Tibial artery (tissue), 4 donors: Measurements from ENCODE around the gene GALNT2.

Experiments used
- DNase-seq, 2 donors: peaks; one replicate each; pipeline ENCODE4 v3.0.0-alpha.2; 2019
- H3K27ac ChIP-seq, 2 donors: fragments of 200-600 bp; sonication (generic) in 1 of 2; 1 replicate in 1 of 2; 2 replicates in 1 of 2; pipeline ENCODE4 v1.5.1; 2018 to 2019; ENCODE audit warnings: mild to moderate bottlenecking in 1 of 2
- H3K27me3 ChIP-seq, 2 donors: fragments of 200-600 bp; sonication (generic) in 1 of 2; one replicate each; pipeline versions ENCODE4 v1.5.1 to v1.6.0; 2016 to 2019
- H3K36me3 ChIP-seq, 3 donors: fragments of 200-600 bp; sonication (generic) in 2 of 3; one replicate each; pipeline ENCODE4 v1.5.1; 2016 to 2019; ENCODE audit warnings: mild to moderate bottlenecking in 2 of 3
- H3K4me1 ChIP-seq, 4 donors: fragments of 200-600 bp; sonication (generic) in 2 of 4; 1 replicate in 3 of 4; 2 replicates in 1 of 4; pipeline ENCODE4 v1.5.1; 2016 to 2019
- H3K4me3 ChIP-seq, 2 donors: fragments of 200-600 bp; sonication (generic) in 1 of 2; 1 replicate in 1 of 2; 2 replicates in 1 of 2; pipeline ENCODE4 v1.5.1; 2018 to 2019; ENCODE audit warnings: mild to moderate bottlenecking in 2 of 2
- H3K9me3 ChIP-seq, 3 donors: fragments of 200-600 bp; sonication (generic) in 1 of 3; one replicate each; pipeline ENCODE4 v1.5.1; 2016 to 2019
- intact Hi-C: fragments of 100-400 bp; cut with DNase I; formaldehyde crosslinking; loops from one replicate; pipeline ENCODE4 v1.15.0; 2023; ENCODE audit warnings: low total_unique reads
- TF ChIP-seq, protein P1 (sequence below), 2 experiments: fragments of 200-600 bp in 1 of 2; fragments of 450-650 bp in 1 of 2; IDR thresholded peaks; one replicate each; pipeline ENCODE4 v1.5.1; 2017 to 2019; ENCODE audit warnings: antibody characterized with exemption in 2 of 2, mild to moderate bottlenecking in 1 of 2, moderate library complexity in 1 of 2

Gene GALNT2

DNA sequence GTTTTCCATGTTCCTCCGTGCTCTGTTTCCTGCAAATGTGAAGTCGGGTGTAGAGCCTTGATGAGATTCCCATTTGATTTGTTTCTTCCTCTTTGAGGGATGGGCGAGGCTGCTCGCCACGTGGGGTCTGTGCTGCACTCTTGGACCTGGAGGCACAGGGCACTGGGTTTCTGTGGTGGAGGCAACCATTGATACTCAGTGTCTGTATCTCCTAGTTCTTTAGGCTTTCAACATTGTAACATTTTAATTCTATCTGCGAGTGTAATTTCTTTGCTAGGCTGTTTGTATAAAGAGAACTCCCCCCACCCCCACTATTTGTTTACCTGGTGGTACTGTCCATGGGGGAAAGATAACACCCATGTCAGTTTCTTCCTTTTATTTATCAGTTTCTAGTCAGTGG, 52.3 kb downstream of the GALNT2 start:
- Histone ChIP-seq H3K9me3 (no peaks in the 10 kb centered on the region), H3K27ac (no peak overlapping the region), H3K4me1 (peaks cover 0 to 12% (median under 1%) of the 10 kb centered on the region in 4 donors), H3K27me3 (no peaks in the 10 kb centered on the region), H3K36me3 (peaks cover 0 to 10% (median 0%) of the 10 kb centered on the region in 3 donors), H3K4me3 (no peak overlapping the region)
- DNase-seq = no peak
- TF ChIP-seq, protein P1, sequence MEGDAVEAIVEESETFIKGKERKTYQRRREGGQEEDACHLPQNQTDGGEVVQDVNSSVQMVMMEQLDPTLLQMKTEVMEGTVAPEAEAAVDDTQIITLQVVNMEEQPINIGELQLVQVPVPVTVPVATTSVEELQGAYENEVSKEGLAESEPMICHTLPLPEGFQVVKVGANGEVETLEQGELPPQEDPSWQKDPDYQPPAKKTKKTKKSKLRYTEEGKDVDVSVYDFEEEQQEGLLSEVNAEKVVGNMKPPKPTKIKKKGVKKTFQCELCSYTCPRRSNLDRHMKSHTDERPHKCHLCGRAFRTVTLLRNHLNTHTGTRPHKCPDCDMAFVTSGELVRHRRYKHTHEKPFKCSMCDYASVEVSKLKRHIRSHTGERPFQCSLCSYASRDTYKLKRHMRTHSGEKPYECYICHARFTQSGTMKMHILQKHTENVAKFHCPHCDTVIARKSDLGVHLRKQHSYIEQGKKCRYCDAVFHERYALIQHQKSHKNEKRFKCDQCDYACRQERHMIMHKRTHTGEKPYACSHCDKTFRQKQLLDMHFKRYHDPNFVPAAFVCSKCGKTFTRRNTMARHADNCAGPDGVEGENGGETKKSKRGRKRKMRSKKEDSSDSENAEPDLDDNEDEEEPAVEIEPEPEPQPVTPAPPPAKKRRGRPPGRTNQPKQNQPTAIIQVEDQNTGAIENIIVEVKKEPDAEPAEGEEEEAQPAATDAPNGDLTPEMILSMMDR (IDR thresholded peaks at IDR 0.05) = no peak
- intact Hi-C loops = no loop called here

DNA sequence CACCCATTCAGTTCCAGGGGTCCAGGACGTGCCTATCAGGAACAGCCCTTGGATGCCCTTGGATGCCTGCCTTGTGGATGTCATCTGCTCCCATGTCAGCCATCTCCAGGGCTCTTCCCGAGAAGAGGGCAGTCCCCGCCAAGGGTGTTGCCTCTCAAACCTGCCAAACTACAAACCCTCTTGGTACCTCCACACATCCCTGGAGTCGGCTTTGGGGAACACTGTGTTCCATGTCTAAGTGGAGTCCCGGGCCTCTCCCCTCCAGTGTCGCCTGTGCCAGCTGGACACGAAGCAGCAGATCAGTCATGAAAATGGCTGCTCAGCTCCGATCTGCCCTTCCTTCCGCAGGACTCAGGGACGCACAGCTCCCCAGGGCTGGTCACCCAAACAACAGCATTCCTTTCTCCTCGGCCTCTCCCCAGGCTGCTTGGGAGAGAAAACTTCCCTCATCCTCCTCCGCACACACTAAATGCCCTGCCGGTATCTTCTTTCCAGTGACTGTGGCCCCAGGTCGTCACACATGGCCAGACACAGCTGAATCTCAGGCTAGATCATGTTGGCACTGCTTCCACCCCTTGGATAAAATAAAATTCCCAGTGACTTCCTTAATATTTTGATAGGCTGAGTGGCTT, 53.4 kb downstream of the GALNT2 start:
- Histone ChIP-seq H3K4me1 (peaks cover 0 to 15% (median 3%) of the 10 kb centered on the region in 4 donors), H3K4me3 (no peak overlapping the region), H3K27ac (no peak overlapping the region), H3K36me3 (peaks cover 0 to 10% (median 0%) of the 10 kb centered on the region in 3 donors), H3K9me3 (no peaks in the 10 kb centered on the region), H3K27me3 (no peaks in the 10 kb centered on the region)
- TF ChIP-seq, protein P1 (IDR thresholded peaks at IDR 0.05) = no peak
- intact Hi-C loops = loop anchor here (10.0 kb wide), 1 partner anchor 56 kb away; the partner anchor contains the start of gene GALNT2
- peak in 1 of 2 donors; percentile 59 for DNase-seq

DNA sequence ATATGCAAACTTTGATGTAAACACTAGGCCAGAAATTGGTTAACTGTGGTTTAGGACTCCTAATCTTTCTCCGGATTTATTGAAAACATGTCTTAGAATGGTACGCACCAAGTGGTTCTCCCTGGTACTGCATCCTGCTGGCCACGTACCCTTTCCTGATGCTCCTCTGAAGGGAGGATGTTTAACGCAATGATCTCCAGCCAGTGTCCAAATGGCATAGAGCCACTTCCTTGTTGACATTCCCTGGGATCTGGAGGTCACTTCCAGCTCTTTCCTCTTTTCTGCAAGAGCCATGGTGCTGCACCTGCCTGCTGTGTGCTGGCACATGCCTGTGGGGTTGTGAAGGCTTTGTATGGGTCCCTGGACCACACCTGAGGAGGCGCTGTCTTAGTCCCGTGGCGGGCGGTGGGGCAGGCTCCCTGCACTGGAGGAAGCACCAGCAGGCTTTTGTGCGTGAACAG, 53.9 kb downstream of the GALNT2 start:
- no peak for DNase-seq
- Histone ChIP-seq H3K27me3 (no peaks in the 10 kb centered on the region), H3K4me3 (no peak overlapping the region), H3K27ac (no peak overlapping the region), H3K9me3 (no peaks in the 10 kb centered on the region), H3K36me3 (peaks cover 0 to 10% (median 0%) of the 10 kb centered on the region in 3 donors), H3K4me1 (peaks cover 0 to 21% (median 6%) of the 10 kb centered on the region in 4 donors)
- TF ChIP-seq, protein P1 (IDR thresholded peaks at IDR 0.05) = peak; percentile 35 to 44
- intact Hi-C loops = loop anchor here (10.0 kb wide), 1 partner anchor 56 kb away; the partner anchor contains the start of gene GALNT2

DNA sequence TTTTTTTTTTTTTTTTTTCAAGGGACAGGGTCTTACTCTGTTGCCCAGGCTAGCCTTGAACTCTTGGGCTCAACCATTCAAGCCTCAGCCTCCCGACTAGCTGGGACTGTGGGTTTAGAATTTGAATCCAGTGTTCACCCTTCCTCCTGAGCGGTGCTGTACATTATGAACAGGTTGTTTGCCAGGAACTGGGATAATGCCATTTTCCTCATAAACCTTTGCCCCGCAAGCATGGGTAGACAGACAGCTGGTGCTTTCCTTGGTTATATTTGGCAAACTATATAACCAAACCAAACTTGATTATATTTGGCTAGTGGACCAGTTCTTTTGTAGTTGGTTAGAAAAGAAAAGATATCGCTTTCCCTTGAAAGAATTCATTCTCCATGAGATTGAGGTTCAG, 54.9 kb downstream of the GALNT2 start:
- H3K9me3 ChIP-seq = no peaks in the 10 kb centered on the region
- H3K4me1 ChIP-seq = peaks cover 0 to 25% (median 8%) of the 10 kb centered on the region in 4 donors
- H3K27ac ChIP-seq = no peak overlapping the region
- peaks cover 0 to 10% (median 0%) of the 10 kb centered on the region in 3 donors for H3K36me3 ChIP-seq
- H3K4me3 ChIP-seq = no peak overlapping the region
- TF ChIP-seq, protein P1 (IDR thresholded peaks at IDR 0.05) = no peak
- DNase-seq = no peak
- intact Hi-C loops = loop anchor here (10.0 kb wide), 1 partner anchor 57 kb away; the partner anchor contains the start of gene GALNT2
- H3K27me3 ChIP-seq = no peaks in the 10 kb centered on the region

DNA sequence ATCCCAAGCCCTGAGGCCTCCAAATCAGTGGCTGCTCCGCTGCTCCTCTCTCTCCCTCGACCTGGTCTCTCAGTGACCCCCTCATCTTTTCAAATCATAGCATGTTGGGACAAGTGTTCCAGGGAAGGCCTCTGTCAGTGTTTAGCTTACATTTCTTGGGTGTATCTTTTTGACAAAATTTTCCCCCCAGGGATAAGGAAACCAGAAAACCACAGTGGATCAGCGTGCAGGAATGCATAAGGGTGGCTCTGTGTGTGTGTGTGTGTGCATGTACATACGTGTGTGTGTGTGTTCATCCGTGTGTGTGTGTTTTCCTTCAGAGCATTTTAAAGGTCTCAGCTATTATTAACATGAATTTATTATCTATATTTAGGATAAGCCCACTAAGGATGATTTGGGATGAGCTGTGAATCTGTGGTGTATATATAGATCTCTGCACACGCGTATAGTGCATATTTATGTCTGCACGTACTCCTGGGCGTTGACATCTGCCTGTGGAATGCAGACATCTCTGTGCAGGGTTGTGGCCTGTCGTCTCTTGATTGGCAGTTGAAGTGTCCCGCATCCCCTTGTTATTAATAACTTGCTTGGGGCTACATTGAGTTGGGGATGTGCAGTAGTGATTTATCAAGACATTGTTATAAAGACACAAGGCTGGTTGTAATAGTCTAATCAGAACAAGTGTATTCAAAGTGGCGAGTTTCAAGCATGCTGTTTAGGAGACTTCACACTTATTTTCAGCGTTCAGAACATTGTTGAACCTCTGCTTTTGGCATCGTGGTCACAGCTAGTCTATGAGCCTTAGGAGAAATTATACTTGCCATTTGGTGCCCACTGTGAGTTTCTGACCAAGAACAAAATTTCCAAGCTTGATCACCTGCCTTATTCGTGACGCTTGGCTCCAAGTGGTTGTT, 55.6 kb downstream of the GALNT2 start:
- no peaks in the 10 kb centered on the region for H3K27me3 ChIP-seq
- no peak for DNase-seq
- no peaks in the 10 kb centered on the region for H3K9me3 ChIP-seq
- peaks cover 0 to 25% (median 8%) of the 10 kb centered on the region in 4 donors for H3K4me1 ChIP-seq
- H3K27ac ChIP-seq = no peak overlapping the region
- TF ChIP-seq, protein P1 (IDR thresholded peaks at IDR 0.05) = no peak
- H3K4me3 ChIP-seq = no peak overlapping the region
- intact Hi-C loops = loop anchor here (10.0 kb wide), 1 partner anchor 58 kb away; the partner anchor contains the start of gene GALNT2
- H3K36me3 ChIP-seq = peaks cover 0 to 10% (median 0%) of the 10 kb centered on the region in 3 donors
